Esophagus muscularis mucosa (tissue), 4 donors: ENCODE results near the gene PYGL. TPM values are rescaled to one million over a fixed set of nuclear protein-coding genes. Genes with fewer than 3 reads are reported as not detected.
"Not testable (repeated sequence)": the region's sequence is repeated elsewhere in the genome, so short reads cannot be mapped to it uniquely, and the experiment has no call there.

Experiments used
- DNase-seq: peaks from one replicate; pipeline ENCODE4 v3.0.0-alpha.2; 2017; ENCODE audit errors: extremely low spot score
- H3K27ac ChIP-seq, 4 donors: fragments of 200-600 bp; sonication (generic); replicated peaks in 1 of 4; 1 replicate in 3 of 4; 2 replicates in 1 of 4; pipeline ENCODE4 v1.5.1; 2016 to 2019; ENCODE audit warnings: mild to moderate bottlenecking in 1 of 4
- H3K27me3 ChIP-seq, 4 donors: fragments of 200-600 bp; sonication (generic); one replicate each; pipeline versions ENCODE4 v1.5.1 to v1.6.0; 2016 to 2019
- H3K36me3 ChIP-seq, 4 donors: fragments of 200-600 bp; sonication (generic); one replicate each; pipeline ENCODE4 v1.5.1; 2016 to 2019
- H3K4me1 ChIP-seq, 4 donors: fragments of 200-600 bp; sonication (generic); one replicate each; pipeline ENCODE4 v1.5.1; 2016 to 2019
- H3K4me3 ChIP-seq, 4 donors: fragments of 200-600 bp; sonication (generic); 1 replicate in 2 of 4; 2 replicates in 2 of 4; pipeline ENCODE4 v1.5.1; 2016 to 2019; ENCODE audit warnings: mild to moderate bottlenecking in 4 of 4, moderate library complexity in 1 of 4
- H3K9me3 ChIP-seq, 4 donors: fragments of 200-600 bp; sonication (generic); 1 replicate in 3 of 4; 2 replicates in 1 of 4; pipeline ENCODE4 v1.5.1; 2016 to 2019
- EP300 ChIP-seq: sonication (generic); formaldehyde crosslinking; IDR thresholded peaks from one replicate; pipeline ENCODE4 v1.6.1; 2017; ENCODE audit warnings: antibody characterized with exemption
- POLR2A ChIP-seq: fragments of 450-650 bp; IDR thresholded peaks from one replicate; pipeline ENCODE4 v1.6.1; 2017; ENCODE audit warnings: antibody characterized with exemption, moderate library complexity, mild to moderate bottlenecking, low read depth
- POLR2AphosphoS5 ChIP-seq, 2 donors: sonication (generic); formaldehyde crosslinking; IDR thresholded peaks; one replicate each; pipeline ENCODE4 v1.6.1; 2017; ENCODE audit warnings: antibody characterized with exemption in 2 of 2
- WGBS: methylation state at CpG from one replicate; pipeline ENCODE4 v1.1.5; 2018; 5-methylcytosine and 5-hydroxymethylcytosine counted together
- intact Hi-C: fragments of 100-400 bp; cut with DNase I; formaldehyde crosslinking; loops from one replicate; pipeline ENCODE4 v1.15.1; 2023
- total RNA-seq, 4 donors: library from RNA; depleted of rRNA; stranded (reverse); fragments of >200 nt; gene quantifications; one replicate each; pipeline versions ENCODE4 v1.1.0 to v1.2.1, GENCODE V29; 2016
- TF ChIP-seq, protein P1 (sequence below), 3 experiments: fragments of 200-600 bp in 2 of 3; fragments of 450-650 bp in 1 of 3; sonication (generic) in 2 of 3; IDR thresholded peaks; one replicate each; pipeline ENCODE4 v1.5.1; 2017 to 2019; ENCODE audit warnings: antibody characterized with exemption in 3 of 3, mild to moderate bottlenecking in 2 of 3, moderate library complexity in 1 of 3

Gene PYGL
- total RNA-seq, 4 donors from 2014 or later: 15.0 to 28.5 (median 20.6) TPM

DNA sequence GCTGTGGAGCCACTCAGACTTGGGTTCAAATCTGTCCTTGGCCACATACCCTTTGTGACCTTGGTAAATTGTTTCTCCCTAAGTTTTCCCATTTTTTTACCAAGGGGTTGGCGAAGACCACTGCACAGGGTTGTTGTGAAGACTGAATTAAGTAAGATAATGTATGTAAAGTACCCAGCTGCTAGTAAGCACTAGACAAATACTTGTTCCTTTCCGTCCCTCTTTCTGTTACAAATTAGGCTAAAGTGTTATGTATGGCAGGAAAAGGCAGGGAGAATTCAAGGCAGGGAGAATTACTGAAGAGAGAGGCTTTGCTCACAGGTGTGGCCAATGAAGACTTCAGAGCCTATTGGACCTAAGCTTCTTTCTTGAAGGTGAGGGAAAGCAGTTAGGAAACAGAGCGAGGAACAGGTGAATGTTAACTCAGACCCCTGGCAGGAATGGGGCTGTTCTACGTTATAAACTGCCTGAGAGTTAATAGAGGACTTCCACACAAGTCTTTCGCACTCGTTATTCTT lies 46.6 kb downstream of the PYGL start:
- Histone ChIP-seq H3K36me3 (peaks cover 0 to 7% (median 0%) of the 10 kb centered on the region in 4 donors), H3K4me3 (no peak overlapping the region), H3K27me3 (no peaks in the 10 kb centered on the region), H3K27ac (no peak overlapping the region), H3K4me1 (no peaks in the 10 kb centered on the region), H3K9me3 (no peaks in the 10 kb centered on the region)
- 96% methylated on average over 6 of the region's 6 CpGs for WGBS
- no peak for TF ChIP-seq EP300
- no peak for TF ChIP-seq POLR2A
- TF ChIP-seq POLR2AphosphoS5 (IDR thresholded peaks at IDR 0.05): no peak
- TF ChIP-seq, protein P1, sequence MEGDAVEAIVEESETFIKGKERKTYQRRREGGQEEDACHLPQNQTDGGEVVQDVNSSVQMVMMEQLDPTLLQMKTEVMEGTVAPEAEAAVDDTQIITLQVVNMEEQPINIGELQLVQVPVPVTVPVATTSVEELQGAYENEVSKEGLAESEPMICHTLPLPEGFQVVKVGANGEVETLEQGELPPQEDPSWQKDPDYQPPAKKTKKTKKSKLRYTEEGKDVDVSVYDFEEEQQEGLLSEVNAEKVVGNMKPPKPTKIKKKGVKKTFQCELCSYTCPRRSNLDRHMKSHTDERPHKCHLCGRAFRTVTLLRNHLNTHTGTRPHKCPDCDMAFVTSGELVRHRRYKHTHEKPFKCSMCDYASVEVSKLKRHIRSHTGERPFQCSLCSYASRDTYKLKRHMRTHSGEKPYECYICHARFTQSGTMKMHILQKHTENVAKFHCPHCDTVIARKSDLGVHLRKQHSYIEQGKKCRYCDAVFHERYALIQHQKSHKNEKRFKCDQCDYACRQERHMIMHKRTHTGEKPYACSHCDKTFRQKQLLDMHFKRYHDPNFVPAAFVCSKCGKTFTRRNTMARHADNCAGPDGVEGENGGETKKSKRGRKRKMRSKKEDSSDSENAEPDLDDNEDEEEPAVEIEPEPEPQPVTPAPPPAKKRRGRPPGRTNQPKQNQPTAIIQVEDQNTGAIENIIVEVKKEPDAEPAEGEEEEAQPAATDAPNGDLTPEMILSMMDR (IDR thresholded peaks at IDR 0.05): no peak
- no peak for DNase-seq
- intact Hi-C loops: no loop called here

DNA sequence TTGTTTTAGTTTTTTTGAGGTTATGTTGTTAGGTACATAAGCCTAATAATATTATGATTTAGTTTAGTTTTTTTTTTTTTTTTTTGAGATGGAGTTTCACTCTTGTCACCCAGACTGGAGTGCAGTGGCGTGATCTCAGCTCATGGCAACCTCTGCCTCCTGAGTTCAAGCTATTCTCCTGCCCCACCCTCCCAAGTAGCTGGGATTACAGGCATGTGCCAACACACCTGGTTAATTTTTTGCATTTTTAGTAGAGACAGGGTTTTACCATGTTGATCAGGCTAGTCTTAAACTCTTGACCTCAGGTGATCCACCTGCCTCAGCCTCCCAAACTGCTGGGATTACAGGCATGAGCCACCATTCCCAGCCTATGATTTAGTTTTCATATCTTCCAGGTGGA lies 47.3 kb downstream of the PYGL start:
- intact Hi-C loops: not testable (repeated sequence)

GRCh38 chr14:50896421-50896820 lies 47.9 kb downstream of the PYGL start:
- 95% methylated on average over 7 of the region's 7 CpGs for WGBS
- H3K9me3 ChIP-seq, DNase-seq, H3K36me3 ChIP-seq, H3K4me1 ChIP-seq, intact Hi-C loops, H3K4me3 ChIP-seq, H3K27ac ChIP-seq, H3K27me3 ChIP-seq: not testable (repeated sequence)

More for the DNA sequence above, 47.3 kb downstream of the PYGL start:
- H3K27me3 ChIP-seq, H3K36me3 ChIP-seq, H3K9me3 ChIP-seq, H3K4me3 ChIP-seq, H3K4me1 ChIP-seq, H3K27ac ChIP-seq, DNase-seq: not testable (repeated sequence)
- 92% methylated on average over 1 of the region's 1 CpG for WGBS

DNA sequence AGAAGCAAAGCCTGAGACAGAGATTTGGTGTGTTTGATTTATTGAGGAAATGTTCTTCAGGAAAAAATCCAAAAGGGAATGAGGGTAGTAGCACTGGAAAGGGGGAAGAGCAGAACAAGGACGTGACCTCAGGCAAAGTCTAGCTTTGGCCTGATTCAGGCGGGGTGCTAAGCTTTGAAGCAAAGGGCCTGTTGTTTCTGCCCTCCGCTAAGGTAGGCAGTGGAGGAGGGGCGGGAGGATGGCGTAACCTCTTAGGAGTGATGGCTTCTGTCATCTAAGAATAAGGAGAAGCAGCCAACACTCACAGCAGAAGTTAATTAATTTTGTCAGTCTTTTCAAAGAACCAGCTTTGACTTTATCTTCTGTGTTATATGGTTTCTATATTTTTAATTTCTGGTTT lies 52.0 kb downstream of the PYGL start:
- H3K27ac ChIP-seq: no peak overlapping the region
- no peak for DNase-seq
- TF ChIP-seq EP300 (no peak), POLR2AphosphoS5 (IDR thresholded peaks at IDR 0.05) (no peak)
- no peak overlapping the region for H3K4me3 ChIP-seq
- H3K9me3 ChIP-seq: no peaks in the 10 kb centered on the region
- no peaks in the 10 kb centered on the region for H3K36me3 ChIP-seq
- no peaks in the 10 kb centered on the region for H3K27me3 ChIP-seq
- WGBS: 71% methylated on average over 5 of the region's 5 CpGs
- intact Hi-C loops: no loop called here
- no peaks in the 10 kb centered on the region for H3K4me1 ChIP-seq

DNA sequence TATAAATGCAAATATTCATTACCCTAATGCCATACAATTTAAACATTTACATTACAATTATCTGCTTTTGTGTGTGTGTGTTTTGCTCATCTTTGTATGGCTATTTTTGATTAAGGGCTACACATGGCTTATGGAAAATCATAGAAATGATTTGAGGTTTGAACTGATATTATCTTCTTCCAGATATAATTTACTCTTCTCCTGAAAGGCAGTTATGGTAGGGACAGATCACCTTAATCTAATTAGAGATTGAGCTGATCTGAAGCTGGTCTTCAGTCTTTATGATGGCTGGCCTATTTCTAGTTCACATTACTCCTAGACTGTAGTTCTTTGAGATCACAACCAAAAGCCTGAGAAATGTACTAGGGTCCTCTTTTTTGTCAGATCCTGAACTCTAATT lies 56.8 kb downstream of the PYGL start:
- H3K4me3 ChIP-seq: no peak overlapping the region
- no peaks in the 10 kb centered on the region for H3K36me3 ChIP-seq
- DNase-seq: no peak
- TF ChIP-seq EP300 (no peak), POLR2A (no peak), POLR2AphosphoS5 (IDR thresholded peaks at IDR 0.05) (no peak)
- TF ChIP-seq, protein P1 (IDR thresholded peaks at IDR 0.05): no peak
- peaks cover 0 to 5% (median 0%) of the 10 kb centered on the region in 4 donors for H3K27me3 ChIP-seq
- H3K4me1 ChIP-seq: no peaks in the 10 kb centered on the region
- no peaks in the 10 kb centered on the region for H3K9me3 ChIP-seq
- no peak overlapping the region for H3K27ac ChIP-seq
- intact Hi-C loops: no loop called here

- intact Hi-C loops: no loop called here
- DNase-seq: no peak
- Histone ChIP-seq H3K27me3 (peaks cover 0 to 5% (median 0%) of the 10 kb centered on the region in 4 donors), H3K9me3 (no peaks in the 10 kb centered on the region), H3K4me3 (no peak overlapping the region), H3K36me3 (no peaks in the 10 kb centered on the region), H3K4me1 (no peaks in the 10 kb centered on the region), H3K27ac (no peak overlapping the region)
- 71% methylated on average over 1 of the region's 1 CpG for WGBS
- no peak for TF ChIP-seq POLR2AphosphoS5 (IDR thresholded peaks at IDR 0.05)
Measured at GRCh38 chr14:50883827-50884197, 60.5 kb downstream of the PYGL start.
